SW 1271 (cell line): ENCODE results near the gene TMEM115.

Experiments
- DNase-seq, 2 experiments: peaks; one replicate each; lab custom pipeline; 2025; lab: John Stamatoyannopoulos, UW

Gene TMEM115

GRCh38 chr3:50331364-50331907 is 27.9 kb downstream of the TMEM115 start:
- no peak for DNase-seq

GRCh38 chr3:50330330-50330729 is 29.0 kb downstream of the TMEM115 start:
- DNase-seq: no peak

GRCh38 chr3:50327943-50328691 is 31.2 kb downstream of the TMEM115 start, which contains the start of gene TUSC2:
Gene TUSC2 (minus strand): TSS chr3:50328223. CDS start chr3:50328099, 124 bp downstream.
- DNase-seq: peak; percentile 74 to 89

- no peak for DNase-seq
Observed at GRCh38 chr3:50327129-50327528, 32.2 kb downstream of the TMEM115 start.

- DNase-seq: no peak
Observed at GRCh38 chr3:50326182-50326541, 33.2 kb downstream of the TMEM115 start.

- DNase-seq: no peak
Observed at GRCh38 chr3:50325497-50326181, 33.7 kb downstream of the TMEM115 start.

- DNase-seq: no peak
Observed at GRCh38 chr3:50325113-50325480, 34.2 kb downstream of the TMEM115 start.

- peak; percentile 13 to 63 for DNase-seq
Observed at GRCh38 chr3:50324351-50325112, 34.8 kb downstream of the TMEM115 start.

GRCh38 chr3:50323614-50324199 is 35.6 kb downstream of the TMEM115 start:
- no peak for DNase-seq

- no peak for DNase-seq
Observed at GRCh38 chr3:50323092-50323600, 36.2 kb downstream of the TMEM115 start.

GRCh38 chr3:50322386-50323091 is 36.8 kb downstream of the TMEM115 start, which contains the start of gene HYAL2:
Gene HYAL2 (minus strand): TSS chr3:50322745. CDS start chr3:50320489, 2,256 bp downstream.
- no peak for DNase-seq

- no peak for DNase-seq
Observed at GRCh38 chr3:50322115-50322385, 37.3 kb downstream of the TMEM115 start.

GRCh38 chr3:50321336-50322114 is 37.8 kb downstream of the TMEM115 start:
- DNase-seq: peak; percentile 22 to 81

GRCh38 chr3:50320853-50321335 is 38.4 kb downstream of the TMEM115 start:
- peak in 1 of 2 experiments; percentile 43 for DNase-seq

GRCh38 chr3:50319894-50320625 is 39.3 kb downstream of the TMEM115 start:
- DNase-seq: no peak

- DNase-seq: no peak
Observed at GRCh38 chr3:50319181-50319893, 40.0 kb downstream of the TMEM115 start.

- DNase-seq: no peak
Observed at GRCh38 chr3:50318615-50319014, 40.7 kb downstream of the TMEM115 start.

GRCh38 chr3:50318163-50318562 is 41.2 kb downstream of the TMEM115 start:
- DNase-seq: no peak

- no peak for DNase-seq
Observed at GRCh38 chr3:50317300-50317699, 42.0 kb downstream of the TMEM115 start.
